Measurements from ENCODE around the gene CLEC2L.

The CLEC2L gene

DNA sequence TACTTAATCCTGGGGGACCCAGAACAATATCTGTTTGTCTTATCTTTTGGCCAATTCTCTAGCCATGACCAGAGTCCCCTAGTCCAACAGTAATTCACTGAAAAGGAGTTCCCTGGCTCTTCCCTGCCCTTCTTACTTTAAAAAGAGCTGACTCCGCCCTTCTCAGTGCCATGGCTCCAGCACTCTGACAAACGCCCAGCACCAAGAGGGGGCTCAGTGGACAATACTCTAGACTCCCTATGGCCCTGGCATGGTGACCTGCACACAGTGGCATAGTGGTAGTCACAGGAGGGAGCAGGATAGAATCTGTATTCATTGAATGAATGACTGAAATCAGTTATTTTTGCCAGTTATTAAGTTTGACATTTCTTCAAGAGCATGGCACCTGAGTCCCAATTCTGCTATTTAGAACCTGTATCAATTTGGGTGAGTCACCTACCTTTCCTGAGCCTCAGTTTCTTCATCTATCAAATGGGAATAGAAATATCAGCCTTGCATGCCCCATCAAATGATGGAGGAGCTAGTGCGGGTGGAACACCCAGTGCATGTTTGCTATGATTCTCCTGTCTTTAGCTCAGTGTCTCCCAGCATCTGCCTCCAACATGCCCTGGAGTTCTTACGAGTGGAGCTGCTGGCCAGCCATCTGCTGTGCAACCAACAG lies 69.4 kb downstream of the CLEC2L start:
- H3K27ac ChIP-seq: no peak overlapping the region
- no peak for DNase-seq (ENCODE audit: low spot score)
- TF ChIP-seq, protein P1, sequence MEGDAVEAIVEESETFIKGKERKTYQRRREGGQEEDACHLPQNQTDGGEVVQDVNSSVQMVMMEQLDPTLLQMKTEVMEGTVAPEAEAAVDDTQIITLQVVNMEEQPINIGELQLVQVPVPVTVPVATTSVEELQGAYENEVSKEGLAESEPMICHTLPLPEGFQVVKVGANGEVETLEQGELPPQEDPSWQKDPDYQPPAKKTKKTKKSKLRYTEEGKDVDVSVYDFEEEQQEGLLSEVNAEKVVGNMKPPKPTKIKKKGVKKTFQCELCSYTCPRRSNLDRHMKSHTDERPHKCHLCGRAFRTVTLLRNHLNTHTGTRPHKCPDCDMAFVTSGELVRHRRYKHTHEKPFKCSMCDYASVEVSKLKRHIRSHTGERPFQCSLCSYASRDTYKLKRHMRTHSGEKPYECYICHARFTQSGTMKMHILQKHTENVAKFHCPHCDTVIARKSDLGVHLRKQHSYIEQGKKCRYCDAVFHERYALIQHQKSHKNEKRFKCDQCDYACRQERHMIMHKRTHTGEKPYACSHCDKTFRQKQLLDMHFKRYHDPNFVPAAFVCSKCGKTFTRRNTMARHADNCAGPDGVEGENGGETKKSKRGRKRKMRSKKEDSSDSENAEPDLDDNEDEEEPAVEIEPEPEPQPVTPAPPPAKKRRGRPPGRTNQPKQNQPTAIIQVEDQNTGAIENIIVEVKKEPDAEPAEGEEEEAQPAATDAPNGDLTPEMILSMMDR (conservative IDR thresholded peaks at IDR 0.05; ENCODE audit: low read depth): no peak
- ChIA-PET POLR2A (ENCODE audit: low non-redundant PET) (no interaction called here), CTCF (no interaction called here)

DNA sequence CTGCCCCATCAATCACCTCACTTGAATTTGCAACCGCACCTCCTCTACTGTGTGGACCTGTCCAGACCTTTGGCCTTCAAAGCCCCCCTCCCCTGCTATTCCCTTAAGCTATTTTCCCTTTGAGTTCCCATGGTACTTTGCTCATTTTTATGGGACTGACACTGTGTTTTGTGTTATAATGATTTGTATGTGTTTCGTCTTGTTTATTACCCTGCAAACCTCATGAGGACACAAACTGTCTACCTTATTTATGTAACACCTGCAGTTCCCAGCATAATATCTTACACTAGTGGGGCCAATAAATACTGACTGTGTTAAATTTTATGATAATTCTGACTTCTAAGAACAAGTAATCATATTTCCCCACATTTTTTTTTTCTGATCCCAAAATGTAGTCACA lies 70.6 kb downstream of the CLEC2L start:
- H3K27ac ChIP-seq: no peak overlapping the region
- POLR2A ChIA-PET (ENCODE audit: low non-redundant PET): no interaction called here
- CTCF ChIA-PET: no interaction called here
- no peak for DNase-seq (ENCODE audit: low spot score)
- TF ChIP-seq, protein P1 (conservative IDR thresholded peaks at IDR 0.05; ENCODE audit: low read depth): no peak

All from RWPE1 (cell line).